Nephron progenitor cell (in vitro differentiated cells): ENCODE data around the gene ADCY7.

ENCODE experiments used
- DNase-seq: peaks from one replicate; pipeline ENCODE4 v3.0.0; 2021
- H3K27ac Mint-ChIP-seq: 2 replicates; pipeline ENCODE4 v1.8.0; 2021; ENCODE audit warnings: mild to moderate bottlenecking, moderate library complexity, mixed read lengths
- H3K27me3 Mint-ChIP-seq: 2 replicates; pipeline ENCODE4 v1.8.0; 2021; ENCODE audit warnings: mild to moderate bottlenecking, low read depth, mixed read lengths; ENCODE audit not compliant: poor library complexity
- H3K36me3 Mint-ChIP-seq: 2 replicates; pipeline ENCODE4 v1.8.0; 2021; ENCODE audit warnings: low read depth, mixed read lengths
- H3K4me1 Mint-ChIP-seq: 2 replicates; pipeline ENCODE4 v1.8.0; 2021; ENCODE audit warnings: mixed read lengths
- H3K4me3 Mint-ChIP-seq: 2 replicates; pipeline ENCODE4 v1.8.0; 2021; ENCODE audit warnings: mild to moderate bottlenecking, moderate library complexity, mixed read lengths
- H3K9me3 Mint-ChIP-seq: 2 replicates; pipeline ENCODE4 v1.8.0; 2021; ENCODE audit warnings: mild to moderate bottlenecking, moderate library complexity, mixed read lengths
- TF ChIP-seq, protein P1 (sequence below): fragments of 200-600 bp; sonication (generic); IDR thresholded peaks from 2 replicates; pipeline ENCODE4 v1.5.0; 2021; ENCODE audit warnings: antibody characterized with exemption

ADCY7 gene

DNA sequence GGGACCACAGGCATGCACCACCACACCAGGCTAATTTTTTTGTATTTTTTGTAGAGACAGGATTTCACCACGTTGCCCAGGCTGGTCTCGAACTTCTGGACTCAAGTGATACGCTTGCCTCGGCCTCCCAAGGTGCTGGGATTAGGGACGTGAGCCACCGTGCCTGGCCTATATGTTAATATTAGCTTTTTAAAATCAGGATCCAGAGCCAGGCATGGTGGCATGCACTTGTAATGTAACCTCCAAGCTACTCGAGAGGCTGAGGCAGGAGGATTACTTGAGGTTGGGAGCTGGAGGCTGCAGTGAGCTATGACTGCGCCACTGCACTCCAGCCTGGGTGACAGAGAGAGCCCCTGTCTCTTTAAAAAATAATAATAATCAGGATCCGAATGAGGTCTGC, 8.5 kb upstream of the ADCY7 start:
- Mint-ChIP-seq H3K27ac (no peak overlapping the region), H3K27me3 (peaks cover 11% of the 10 kb centered on the region), H3K36me3 (no peaks in the 10 kb centered on the region), H3K9me3 (no peaks in the 10 kb centered on the region), H3K4me1 (peaks cover 39% of the 10 kb centered on the region), H3K4me3 (no peak overlapping the region)
- DNase-seq: no peak
- TF ChIP-seq, protein P1, sequence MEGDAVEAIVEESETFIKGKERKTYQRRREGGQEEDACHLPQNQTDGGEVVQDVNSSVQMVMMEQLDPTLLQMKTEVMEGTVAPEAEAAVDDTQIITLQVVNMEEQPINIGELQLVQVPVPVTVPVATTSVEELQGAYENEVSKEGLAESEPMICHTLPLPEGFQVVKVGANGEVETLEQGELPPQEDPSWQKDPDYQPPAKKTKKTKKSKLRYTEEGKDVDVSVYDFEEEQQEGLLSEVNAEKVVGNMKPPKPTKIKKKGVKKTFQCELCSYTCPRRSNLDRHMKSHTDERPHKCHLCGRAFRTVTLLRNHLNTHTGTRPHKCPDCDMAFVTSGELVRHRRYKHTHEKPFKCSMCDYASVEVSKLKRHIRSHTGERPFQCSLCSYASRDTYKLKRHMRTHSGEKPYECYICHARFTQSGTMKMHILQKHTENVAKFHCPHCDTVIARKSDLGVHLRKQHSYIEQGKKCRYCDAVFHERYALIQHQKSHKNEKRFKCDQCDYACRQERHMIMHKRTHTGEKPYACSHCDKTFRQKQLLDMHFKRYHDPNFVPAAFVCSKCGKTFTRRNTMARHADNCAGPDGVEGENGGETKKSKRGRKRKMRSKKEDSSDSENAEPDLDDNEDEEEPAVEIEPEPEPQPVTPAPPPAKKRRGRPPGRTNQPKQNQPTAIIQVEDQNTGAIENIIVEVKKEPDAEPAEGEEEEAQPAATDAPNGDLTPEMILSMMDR: no peak

DNA sequence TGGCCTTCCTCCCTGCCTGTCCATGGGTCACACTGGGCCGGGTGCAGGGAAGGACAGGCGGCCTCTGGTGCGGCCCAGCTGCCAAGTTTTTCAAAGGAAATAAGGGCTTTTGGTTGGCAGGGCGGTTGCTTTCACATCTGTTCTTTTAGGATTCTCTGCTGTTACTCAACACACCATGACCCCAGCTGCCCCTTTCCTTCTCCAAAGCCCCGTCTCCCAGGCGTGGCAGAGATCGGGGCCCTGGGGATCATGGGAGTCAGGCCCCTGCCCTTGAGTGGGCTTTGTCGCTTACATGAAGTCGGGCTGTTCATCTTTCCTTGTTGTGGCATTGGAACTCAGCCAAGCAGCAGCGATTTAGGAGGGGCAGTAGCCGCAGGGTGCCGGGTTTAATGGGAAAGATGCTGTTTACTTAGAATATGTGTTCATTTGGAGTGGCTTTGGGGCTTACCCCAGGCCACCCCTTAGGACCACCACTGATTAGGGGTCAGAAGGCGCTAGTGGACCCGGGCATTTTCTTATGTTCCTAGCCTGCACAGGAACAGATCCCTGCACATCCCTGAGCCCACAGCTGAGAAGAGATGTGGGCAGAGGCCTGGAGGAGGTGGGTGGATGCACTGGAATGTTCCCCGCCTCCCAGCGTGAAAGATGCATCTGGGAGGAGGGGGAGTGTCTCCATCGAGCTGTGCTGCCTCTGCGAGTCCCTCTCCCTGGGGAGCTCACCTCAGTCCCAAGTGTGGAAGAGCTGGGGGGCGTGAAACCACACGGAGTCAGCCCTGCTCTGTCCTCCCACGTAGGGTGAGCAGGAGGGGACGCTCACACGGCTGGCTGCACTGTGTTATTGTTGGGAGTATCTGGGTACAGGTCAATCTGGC, 6.8 kb upstream of the ADCY7 start:
- DNase-seq: peak; percentile 40
- peaks cover 33% of the 10 kb centered on the region for H3K4me1 Mint-ChIP-seq
- peak overlapping the region; percentile 90 for H3K27ac Mint-ChIP-seq
- TF ChIP-seq, protein P1: no peak
- peaks cover 11% of the 10 kb centered on the region for H3K27me3 Mint-ChIP-seq
- no peaks in the 10 kb centered on the region for H3K36me3 Mint-ChIP-seq
- no peak overlapping the region for H3K4me3 Mint-ChIP-seq
- no peaks in the 10 kb centered on the region for H3K9me3 Mint-ChIP-seq

DNA sequence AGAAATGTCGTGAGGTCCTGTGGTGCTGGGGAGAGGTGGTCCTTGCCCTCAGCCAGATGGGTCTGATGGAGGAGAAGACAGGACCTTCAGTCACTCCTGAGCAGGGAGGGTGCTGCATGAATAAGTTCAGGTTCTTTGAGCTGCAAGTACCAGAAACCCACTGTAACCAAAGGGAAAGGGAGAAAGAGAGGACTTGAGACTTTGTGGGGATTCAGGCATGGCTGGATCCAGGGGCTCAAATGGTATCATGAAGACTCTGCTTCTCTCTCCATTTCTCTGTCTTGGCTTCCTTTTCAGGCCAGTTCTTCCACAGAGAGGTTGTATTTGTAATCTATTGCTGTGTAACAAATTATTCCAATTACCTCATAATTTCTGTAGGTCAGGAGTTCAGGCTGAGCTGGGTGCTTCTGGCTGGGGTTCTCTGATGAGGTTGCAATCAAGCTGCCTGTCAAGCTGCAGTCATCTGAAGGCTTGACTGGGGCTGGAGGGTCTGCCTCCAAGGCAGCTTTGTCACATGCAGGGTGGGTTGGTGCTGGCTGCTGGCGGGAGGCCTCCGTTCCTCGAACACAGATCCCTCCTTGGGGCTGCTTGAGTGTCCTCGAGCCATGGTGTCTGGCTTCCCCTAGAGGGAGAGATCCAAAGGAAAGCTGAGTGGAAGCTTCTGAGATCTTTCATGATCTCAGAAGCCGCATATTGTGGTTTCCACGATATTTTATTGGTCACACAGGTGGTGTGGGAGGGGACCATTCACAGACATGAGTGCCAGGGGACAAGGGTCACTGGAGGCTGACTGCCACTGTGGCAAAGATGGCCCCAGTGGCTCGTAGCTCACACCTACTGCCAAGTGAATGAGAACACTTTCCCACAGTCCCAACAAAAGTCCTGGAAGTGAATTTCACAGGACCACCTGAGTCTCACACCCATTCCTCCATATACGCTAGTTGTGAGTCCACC, 5.9 kb upstream of the ADCY7 start:
- Mint-ChIP-seq H3K36me3 (no peaks in the 10 kb centered on the region), H3K27ac (peak overlapping the region; percentile 90), H3K9me3 (no peaks in the 10 kb centered on the region), H3K27me3 (peaks cover 11% of the 10 kb centered on the region), H3K4me1 (peaks cover 38% of the 10 kb centered on the region), H3K4me3 (no peak overlapping the region)
- TF ChIP-seq, protein P1: no peak
- DNase-seq: no peak

DNA sequence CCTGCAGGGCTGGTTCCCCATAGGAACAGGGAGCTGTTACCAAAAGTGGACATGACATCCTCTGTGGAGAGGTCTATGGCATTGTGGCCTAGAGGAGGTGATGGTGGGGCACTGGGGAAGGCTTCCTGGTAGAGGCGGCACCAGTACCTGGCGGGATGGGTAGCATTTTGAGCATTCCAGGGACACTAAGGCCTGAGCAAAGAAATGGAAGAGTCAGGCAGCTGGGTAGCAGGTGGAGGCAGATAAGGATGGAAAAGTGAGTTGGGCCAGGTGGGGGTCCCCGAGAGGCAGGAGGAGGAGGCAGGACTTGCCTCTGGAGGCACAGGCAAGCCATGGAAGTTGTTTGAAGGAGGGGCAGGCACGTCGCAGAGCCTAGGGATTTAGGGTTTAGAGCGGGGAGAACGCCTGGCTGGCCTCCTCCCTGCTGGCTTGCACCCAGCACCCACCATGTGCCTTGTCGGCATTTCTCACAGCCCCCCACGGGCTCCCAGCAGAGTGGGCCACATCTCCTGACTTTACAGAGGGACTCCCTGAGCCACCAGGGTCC, 5.1 kb upstream of the ADCY7 start:
- Mint-ChIP-seq H3K4me3 (no peak overlapping the region), H3K9me3 (no peaks in the 10 kb centered on the region), H3K27me3 (peaks cover 8% of the 10 kb centered on the region), H3K36me3 (no peaks in the 10 kb centered on the region), H3K4me1 (peaks cover 45% of the 10 kb centered on the region), H3K27ac (no peak overlapping the region)
- DNase-seq: no peak
- TF ChIP-seq, protein P1: no peak

DNA sequence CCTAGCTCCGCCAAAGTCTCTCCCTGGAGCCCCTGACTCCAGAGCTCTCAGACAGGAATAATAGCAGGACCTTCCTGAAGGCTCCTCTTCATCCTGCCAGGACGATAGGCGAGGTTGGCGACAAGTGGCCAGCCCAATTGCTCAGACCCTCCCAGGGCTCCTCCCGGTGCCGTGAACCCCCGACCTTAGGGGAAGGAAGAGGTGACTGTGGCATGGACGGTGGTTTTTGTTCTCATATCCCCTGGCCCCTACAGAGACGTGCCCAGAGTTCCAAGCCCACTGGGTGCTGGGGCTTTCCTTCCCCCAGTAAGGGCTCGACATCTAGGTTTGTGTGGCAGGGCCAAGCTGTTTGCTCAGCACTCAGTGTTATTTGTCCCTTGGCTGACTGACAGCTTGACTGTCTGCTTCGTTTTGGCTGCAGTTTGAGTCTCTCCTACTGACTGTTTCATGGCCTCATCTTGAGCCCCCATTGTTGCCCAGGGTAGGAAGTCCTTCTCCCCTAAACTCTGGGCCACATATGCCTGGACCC, 4.6 kb upstream of the ADCY7 start:
- no peak for DNase-seq
- no peak overlapping the region for H3K27ac Mint-ChIP-seq
- TF ChIP-seq, protein P1: no peak
- no peaks in the 10 kb centered on the region for H3K36me3 Mint-ChIP-seq
- no peaks in the 10 kb centered on the region for H3K9me3 Mint-ChIP-seq
- H3K4me3 Mint-ChIP-seq: no peak overlapping the region
- peaks cover 7% of the 10 kb centered on the region for H3K27me3 Mint-ChIP-seq
- peaks cover 51% of the 10 kb centered on the region for H3K4me1 Mint-ChIP-seq
